ENCODE data around the gene NR2F6.

- no peak for TF ChIP-seq POLR2A (IDR thresholded peaks at IDR 0.05)
- TF ChIP-seq CTCF (IDR thresholded peaks at IDR 0.05) = no peak
These were observed 7.7 kb downstream of the NR2F6 start for GRCh38 chr19:17237747-17238706.

All from Peyer's patch (tissue), 4 donors.